HCT116 (cell line): ENCODE measurements around the gene NTNG1. TPM values are rescaled to one million over a fixed set of nuclear protein-coding genes. Genes with fewer than 3 reads are reported as not detected.

Experiments used
- ATAC-seq: fragments of 200-7000 bp; cut with Tn5 transposase; 2 replicates; pipeline ENCODE4 v1.9.1; 2020; ENCODE audit warnings: mild to moderate bottlenecking, moderate library complexity
- BruUV-seq: library from RNA; stranded (reverse); fragments of 400-500 nt; replicated peaks from 2 replicates; lab custom pipeline; 2021; lab: Mats Ljungman, UMichigan
- CTCF ChIA-PET: fragments of 300-600 bp; sonication (Branson Sonifier 250); formaldehyde crosslinking; loops from one replicate; lab custom pipeline; 2021; ENCODE audit warnings: antibody characterized with exemption; lab: Charles Lee
- POLR2A ChIA-PET: fragments of 300-600, 350-600 bp; sonication (Branson Sonifier 250); formaldehyde crosslinking; loops from one replicate; lab custom pipeline; 2021; ENCODE audit warnings: antibody characterized with exemption; lab: Charles Lee
- RAD21 ChIA-PET, 2 experiments: fragments of 300-600 bp; sonication (Branson Sonifier 250); formaldehyde crosslinking; loops; one replicate each; lab custom pipeline; 2023; ENCODE audit warnings: low total read pairs in 2 of 2; ENCODE audit not compliant: uncharacterized antibody in 2 of 2, unreplicated experiment in 2 of 2, low non-redundant PET in 1 of 2; lab: Charles Lee
- DNase-seq: peaks from one replicate; pipeline ENCODE4 v3.0.0-alpha.2; 2010; ENCODE audit warnings: low read depth, low spot score
- H2AFZ ChIP-seq: fragments of 200-600 bp; shearing (Covaris generic), sonication (generic); 2 replicates; pipeline ENCODE4 v1.6.1; 2017; ENCODE audit warnings: low read depth, mixed run types, mixed read lengths, antibody characterized with exemption, low read length; ENCODE audit not compliant: poor library complexity, severe bottlenecking
- H3K27ac ChIP-seq: 2 replicates; pipeline ENCODE4 v1.5.1; 2012; ENCODE audit warnings: low read depth, low read length
- H3K27me3 ChIP-seq: fragments of 200-600 bp; sonication (generic); 2 replicates; pipeline ENCODE4 v1.6.1; 2016; ENCODE audit warnings: mixed run types, low read length, mixed read lengths; ENCODE audit not compliant: insufficient read depth
- H3K36me3 ChIP-seq, 2 experiments: fragments of 200-500 bp in 1 of 2; fragments of 200-600 bp in 1 of 2; sonication (Bioruptor generic) in 1 of 2; sonication (generic) in 1 of 2; 2 replicates each; pipeline versions ENCODE4 v1.5.1 to v1.6.1; 2014 to 2016; ENCODE audit warnings: low read length in 2 of 2, inconsistent platforms in 1 of 2, mixed read lengths in 1 of 2, mixed run types in 1 of 2; ENCODE audit not compliant: insufficient read depth in 2 of 2, control insufficient read depth in 1 of 2
- H3K4me1 ChIP-seq, 2 experiments: fragments of 200-600 bp in 1 of 2; sonication (generic) in 1 of 2; 2 replicates each; pipeline versions ENCODE4 v1.5.1 to v1.6.1; 2012 to 2017; ENCODE audit warnings: low read length in 2 of 2, inconsistent platforms in 1 of 2, mild to moderate bottlenecking in 1 of 2, mixed read lengths in 1 of 2, mixed run types in 1 of 2, moderate library complexity in 1 of 2; ENCODE audit not compliant: insufficient read depth in 2 of 2, control insufficient read depth in 1 of 2
- H3K4me2 ChIP-seq: fragments of 200-600 bp; sonication (generic); 2 replicates; pipeline ENCODE4 v1.6.1; 2017; ENCODE audit warnings: mixed run types, low read length, mixed read lengths
- H3K4me3 ChIP-seq, 2 experiments: fragments of 200-600 bp in 1 of 2; sonication (generic) in 1 of 2; replicated peaks in 1 of 2; 2 replicates each; pipeline ENCODE4 v1.5.1; 2011 to 2016; ENCODE audit warnings: low read length in 2 of 2, control low read depth in 1 of 2, low read depth in 1 of 2, mild to moderate bottlenecking in 1 of 2, mixed read lengths in 1 of 2, mixed run types in 1 of 2
- H3K79me2 ChIP-seq: fragments of 200-600 bp; sonication (generic); 2 replicates; pipeline ENCODE4 v1.6.1; 2017; ENCODE audit warnings: mild to moderate bottlenecking, mixed run types, low read length, moderate library complexity, mixed read lengths; ENCODE audit not compliant: insufficient read depth
- H3K9ac ChIP-seq: fragments of 200-600 bp; sonication (generic); 2 replicates; pipeline ENCODE4 v1.6.1; 2016; ENCODE audit warnings: low read length, mixed read lengths
- H3K9me2 ChIP-seq: fragments of 200-600 bp; sonication (generic), shearing (Covaris generic); 2 replicates; pipeline ENCODE4 v1.6.1; 2017; ENCODE audit warnings: mixed run types, mild to moderate bottlenecking, moderate library complexity; ENCODE audit not compliant: insufficient read depth
- H3K9me3 ChIP-seq, 2 experiments: fragments of 200-500 bp in 1 of 2; fragments of 200-600 bp in 1 of 2; sonication (Bioruptor generic) in 1 of 2; sonication (generic) in 1 of 2; 2 replicates each; pipeline ENCODE4 v1.6.1; 2014 to 2017; ENCODE audit warnings: low read length in 2 of 2, mixed read lengths in 2 of 2, inconsistent platforms in 1 of 2, low read depth in 1 of 2, mild to moderate bottlenecking in 1 of 2, mixed run types in 1 of 2, moderate library complexity in 1 of 2; ENCODE audit not compliant: control insufficient read depth in 1 of 2, insufficient read depth in 1 of 2
- H4K20me1 ChIP-seq: fragments of 200-600 bp; sonication (generic), shearing (Covaris generic); 2 replicates; pipeline ENCODE4 v1.6.1; 2017; ENCODE audit warnings: mixed run types, mild to moderate bottlenecking, moderate library complexity; ENCODE audit not compliant: insufficient read depth
- CTCF ChIP-seq, 3 experiments: fragments of 200-600 bp in 1 of 3; sonication (generic) in 1 of 3; IDR thresholded peaks in 2 of 3; conservative IDR thresholded peaks in 1 of 3; 2 replicates each; pipeline ENCODE4 v1.5.1; 2012 to 2017; ENCODE audit warnings: low read depth in 2 of 3, low read length in 2 of 3, antibody characterized with exemption in 1 of 3, borderline replicate concordance in 1 of 3, control low read depth in 1 of 3, mild to moderate bottlenecking in 1 of 3, mixed read lengths in 1 of 3, mixed run types in 1 of 3, moderate library complexity in 1 of 3; ENCODE audit not compliant: insufficient read depth in 1 of 3
- ELF1 ChIP-seq: IDR thresholded peaks from 2 replicates; pipeline ENCODE4 v1.6.1; 2012; ENCODE audit warnings: low read depth, borderline replicate concordance
- FOSL1 ChIP-seq: IDR thresholded peaks from 2 replicates; pipeline ENCODE4 v1.6.1; 2012; ENCODE audit warnings: low read depth
- RAD21 ChIP-seq: IDR thresholded peaks from 2 replicates; pipeline ENCODE4 v1.6.1; 2012; ENCODE audit warnings: low read depth, mild to moderate bottlenecking
- REST ChIP-seq: IDR thresholded peaks from 2 replicates; pipeline ENCODE4 v1.6.1; 2012; ENCODE audit warnings: low read depth
- intact Hi-C: fragments of 100-400 bp; cut with micrococcal nuclease; formaldehyde crosslinking; loops from 2 replicates; pipeline ENCODE4 v1.10.0; 2022
- total RNA-seq: library from RNA; stranded (reverse); gene quantifications from one replicate; pipeline ENCODE4 v1.2.1, GENCODE V29; 2021; ENCODE audit not compliant: unreplicated experiment

Gene NTNG1
- total RNA-seq, 1 experiment from 2014 or later, result not detected

- TF ChIP-seq CTCF (IDR thresholded peaks at IDR 0.05 in 2 of 3, conservative IDR thresholded peaks at IDR 0.05 in 1 of 3; ENCODE audit: borderline replicate concordance in 1 of 3, insufficient read depth in 1 of 3, low read depth in 2 of 3, low read length in 2 of 3), result no peak
- TF ChIP-seq REST, result no peak
- TF ChIP-seq ELF1, result no peak
Observed at GRCh38 chr1:107141491-107142126, 770 bp downstream of the NTNG1 start (continued).

DNA sequence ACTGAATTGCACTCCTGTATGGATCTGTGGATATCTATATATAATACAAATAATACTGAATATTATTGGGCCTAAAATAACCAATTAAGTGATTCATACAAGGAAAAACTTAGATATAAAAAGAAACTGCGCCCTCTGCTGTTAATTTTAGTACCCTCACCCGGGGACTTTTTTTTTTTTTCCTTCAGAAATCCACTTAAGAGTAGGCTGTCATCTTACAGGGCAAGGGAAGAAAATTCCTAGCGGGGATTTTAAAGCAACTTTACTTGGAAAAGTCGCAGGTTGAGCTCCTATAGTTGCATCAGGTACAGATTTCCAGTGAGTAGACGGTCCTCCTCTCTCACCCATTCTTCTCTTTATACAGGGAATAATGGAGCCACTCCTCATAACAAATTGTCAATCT is 1.3 kb downstream of the NTNG1 start:
- intact Hi-C loops, result no loop called here
- no peaks in the 10 kb centered on the region; a peak in 1 of 4 replicates for H3K9me3 ChIP-seq
- ChIA-PET CTCF (no interaction called here), POLR2A (no interaction called here), RAD21 (no interaction called here)
- no peaks in the 10 kb centered on the region for H3K9me2 ChIP-seq
- H3K27ac ChIP-seq, result no peak overlapping the region
- no peaks in the 10 kb centered on the region for H4K20me1 ChIP-seq
- no peak overlapping the region for H2AFZ ChIP-seq
- H3K4me1 ChIP-seq, result no peaks in the 10 kb centered on the region
- TF ChIP-seq CTCF (IDR thresholded peaks at IDR 0.05 in 2 of 3, conservative IDR thresholded peaks at IDR 0.05 in 1 of 3; ENCODE audit: borderline replicate concordance in 1 of 3, insufficient read depth in 1 of 3, low read depth in 2 of 3, low read length in 2 of 3) (peak; percentile 4 to 55 (median 32); a peak in 3 of 6 replicates), RAD21 (peak; percentile 18; the same call in 1 of the 2 replicates), FOSL1 (no peak)
- H3K36me3 ChIP-seq, result no peaks in the 10 kb centered on the region
- no peak overlapping the region for H3K4me2 ChIP-seq
- no peak overlapping the region for H3K4me3 ChIP-seq
- no peaks in the 10 kb centered on the region for H3K27me3 ChIP-seq
- BruUV-seq, result no TSS peak
- no peak for ATAC-seq
- H3K79me2 ChIP-seq, result no peaks in the 10 kb centered on the region
- H3K9ac ChIP-seq, result no peak overlapping the region
- DNase-seq, result peak; percentile 16
